ENCODE results near the gene DSE. TPM values are rescaled to one million over a fixed set of nuclear protein-coding genes. Genes with fewer than 3 reads are reported as not detected.
A peak's percentile ranks its signal among the peaks of the same experiment; 100 is the strongest.

Gene DSE
- total RNA-seq, 1 donor from 2014 or later: 23.4 TPM

GRCh38 chr6:116444575-116444974, 73.8 kb downstream of the DSE start:
- no peaks in the 10 kb centered on the region for H3K36me3 Mint-ChIP-seq (ENCODE audit: low read depth)
- TF ChIP-seq CTCF (IDR thresholded peaks at IDR 0.05): no peak
- intact Hi-C loops (cut with micrococcal nuclease): loop anchor here (1.0 to 5.0 kb wide), 6 partner anchors 18 to 157 kb away; partner anchors contain the start of gene DSE
- no peak overlapping the region for H3K4me3 Mint-ChIP-seq
- no peak overlapping the region for H3K27ac Mint-ChIP-seq
- no peaks in the 10 kb centered on the region for H3K9me3 Mint-ChIP-seq
- ATAC-seq (ENCODE audit: low read depth): no peak
- H3K27me3 Mint-ChIP-seq: no peaks in the 10 kb centered on the region
- peaks cover 23% of the 10 kb centered on the region for H3K4me1 Mint-ChIP-seq
- ChIA-PET POLR2A (interaction anchor here (0.6 kb wide), 1 partner anchor 40 kb away, joined by 3 read pairs; no protein-coding TSS in a partner anchor), CTCF (interaction anchor here (0.7 to 5.2 kb wide), 15 partner anchors 16 to 227 kb away, joined by 3 to 33 read pairs (median 4); partner anchors contain the start of gene CALHM6)
- no peak for DNase-seq

GRCh38 chr6:116445102-116445501, 74.4 kb downstream of the DSE start:
- ChIA-PET CTCF (interaction anchor here (0.6 to 5.2 kb wide), 15 partner anchors 16 to 227 kb away, joined by 3 to 33 read pairs (median 4); partner anchors contain the start of gene CALHM6), POLR2A (interaction anchor here (0.6 to 1.6 kb wide), 2 partner anchors 40 to 166 kb away, joined by 3 to 6 read pairs; partner anchors contain the start of gene TSPYL1)
- ATAC-seq (ENCODE audit: low read depth) (no peak), DNase-seq (no peak)
- Mint-ChIP-seq H3K36me3 (ENCODE audit: low read depth) (no peaks in the 10 kb centered on the region), H3K27ac (no peak overlapping the region), H3K27me3 (no peaks in the 10 kb centered on the region), H3K9me3 (no peaks in the 10 kb centered on the region), H3K4me1 (peaks cover 27% of the 10 kb centered on the region), H3K4me3 (no peak overlapping the region)
- TF ChIP-seq CTCF (IDR thresholded peaks at IDR 0.05): no peak
- intact Hi-C loops (cut with micrococcal nuclease): loop anchor here (2.0 kb wide), 3 partner anchors 18 to 74 kb away; partner anchors contain the start of gene DSE

- intact Hi-C loops (cut with micrococcal nuclease): no loop called here
- TF ChIP-seq CTCF (IDR thresholded peaks at IDR 0.05): no peak
- H3K36me3 Mint-ChIP-seq (ENCODE audit: low read depth): no peaks in the 10 kb centered on the region
- ATAC-seq (ENCODE audit: low read depth): peak; percentile 11
- ChIA-PET CTCF (interaction anchor here (0.8 to 5.2 kb wide), 7 partner anchors 19 to 161 kb away, joined by 3 to 33 read pairs (median 3); no protein-coding TSS in a partner anchor), POLR2A (interaction anchor here (0.7 to 1.6 kb wide), 4 partner anchors 14 to 167 kb away, joined by 3 to 8 read pairs (median 4); partner anchors contain the start of genes CALHM6 and TSPYL1)
- no peak overlapping the region for H3K4me3 Mint-ChIP-seq
- no peaks in the 10 kb centered on the region for H3K27me3 Mint-ChIP-seq
- no peak overlapping the region for H3K27ac Mint-ChIP-seq
- DNase-seq: no peak
- H3K4me1 Mint-ChIP-seq: peaks cover 38% of the 10 kb centered on the region
- H3K9me3 Mint-ChIP-seq: no peaks in the 10 kb centered on the region
These were observed 75.7 kb downstream of the DSE start for GRCh38 chr6:116446399-116446798.

GRCh38 chr6:116447052-116447451, 76.3 kb downstream of the DSE start:
- TF ChIP-seq CTCF (IDR thresholded peaks at IDR 0.05): no peak
- ATAC-seq (ENCODE audit: low read depth) (no peak), DNase-seq (no peak)
- Mint-ChIP-seq H3K27ac (no peak overlapping the region), H3K4me3 (no peak overlapping the region), H3K27me3 (no peaks in the 10 kb centered on the region), H3K9me3 (no peaks in the 10 kb centered on the region), H3K4me1 (peaks cover 44% of the 10 kb centered on the region), H3K36me3 (ENCODE audit: low read depth) (no peaks in the 10 kb centered on the region)
- intact Hi-C loops (cut with micrococcal nuclease): no loop called here
- ChIA-PET CTCF (interaction anchor here (0.8 to 5.2 kb wide), 6 partner anchors 18 to 162 kb away, joined by 3 to 33 read pairs (median 3); no protein-coding TSS in a partner anchor), POLR2A (interaction anchor here (0.8 to 1.6 kb wide), 3 partner anchors 14 to 168 kb away, joined by 3 to 6 read pairs (median 3); partner anchors contain the start of genes CALHM6 and TSPYL1)

GRCh38 chr6:116447496-116448011, 76.8 kb downstream of the DSE start:
- no peak overlapping the region for H3K4me3 Mint-ChIP-seq
- TF ChIP-seq CTCF (IDR thresholded peaks at IDR 0.05): no peak
- ATAC-seq (ENCODE audit: low read depth): no peak
- H3K36me3 Mint-ChIP-seq (ENCODE audit: low read depth): no peaks in the 10 kb centered on the region
- ChIA-PET POLR2A (no interaction called here), CTCF (interaction anchor here (0.6 to 4.0 kb wide), 2 partner anchors 135 to 160 kb away, joined by 3 to 33 read pairs; no protein-coding TSS in a partner anchor)
- DNase-seq: no peak
- no peak overlapping the region for H3K27ac Mint-ChIP-seq
- intact Hi-C loops (cut with micrococcal nuclease): no loop called here
- no peaks in the 10 kb centered on the region for H3K27me3 Mint-ChIP-seq
- H3K9me3 Mint-ChIP-seq: no peaks in the 10 kb centered on the region
- H3K4me1 Mint-ChIP-seq: peaks cover 44% of the 10 kb centered on the region
